Measurements from ENCODE around the gene TBX5.

DNA sequence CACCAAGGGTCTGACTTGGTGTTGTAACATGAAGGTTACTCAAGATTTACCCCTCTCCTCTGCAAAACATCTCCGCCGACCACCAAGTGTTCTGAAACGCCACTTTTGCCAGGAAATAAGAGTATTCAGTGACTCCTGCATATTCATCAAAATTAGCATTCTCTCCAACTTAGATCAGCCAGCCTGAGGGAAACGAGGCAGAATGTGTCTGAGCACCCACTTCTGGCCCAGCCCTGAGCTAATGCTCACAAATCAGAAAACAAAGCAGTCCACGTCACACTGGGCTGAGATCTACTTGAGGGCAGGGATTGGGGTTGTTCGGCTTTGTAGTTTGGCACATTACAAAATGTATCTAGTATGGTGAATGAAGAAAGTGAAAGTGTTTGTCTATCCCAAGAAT is 64.3 kb downstream of the TBX5 start:
- TF ChIP-seq, protein P1, sequence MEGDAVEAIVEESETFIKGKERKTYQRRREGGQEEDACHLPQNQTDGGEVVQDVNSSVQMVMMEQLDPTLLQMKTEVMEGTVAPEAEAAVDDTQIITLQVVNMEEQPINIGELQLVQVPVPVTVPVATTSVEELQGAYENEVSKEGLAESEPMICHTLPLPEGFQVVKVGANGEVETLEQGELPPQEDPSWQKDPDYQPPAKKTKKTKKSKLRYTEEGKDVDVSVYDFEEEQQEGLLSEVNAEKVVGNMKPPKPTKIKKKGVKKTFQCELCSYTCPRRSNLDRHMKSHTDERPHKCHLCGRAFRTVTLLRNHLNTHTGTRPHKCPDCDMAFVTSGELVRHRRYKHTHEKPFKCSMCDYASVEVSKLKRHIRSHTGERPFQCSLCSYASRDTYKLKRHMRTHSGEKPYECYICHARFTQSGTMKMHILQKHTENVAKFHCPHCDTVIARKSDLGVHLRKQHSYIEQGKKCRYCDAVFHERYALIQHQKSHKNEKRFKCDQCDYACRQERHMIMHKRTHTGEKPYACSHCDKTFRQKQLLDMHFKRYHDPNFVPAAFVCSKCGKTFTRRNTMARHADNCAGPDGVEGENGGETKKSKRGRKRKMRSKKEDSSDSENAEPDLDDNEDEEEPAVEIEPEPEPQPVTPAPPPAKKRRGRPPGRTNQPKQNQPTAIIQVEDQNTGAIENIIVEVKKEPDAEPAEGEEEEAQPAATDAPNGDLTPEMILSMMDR (IDR thresholded peaks at IDR 0.05) = no peak
- TF ChIP-seq POLR2A (IDR thresholded peaks at IDR 0.05) = no peak

All from right lobe of liver (tissue), 4 donors.